GM19372 (cell line): Measurements from ENCODE around the gene ADIPOQ.
"Not testable (repeated sequence)": the region's sequence is repeated elsewhere in the genome, so short reads cannot be mapped to it uniquely, and the experiment has no call there.

Source experiments
- ATAC-seq: cut with Tn5 transposase; IDR thresholded peaks from one replicate; pipeline ENCODE4 v1.9.1; 2021; ENCODE audit warnings: mild to moderate bottlenecking, low read depth, moderate library complexity; ENCODE audit not compliant: unreplicated experiment

The ADIPOQ gene

DNA sequence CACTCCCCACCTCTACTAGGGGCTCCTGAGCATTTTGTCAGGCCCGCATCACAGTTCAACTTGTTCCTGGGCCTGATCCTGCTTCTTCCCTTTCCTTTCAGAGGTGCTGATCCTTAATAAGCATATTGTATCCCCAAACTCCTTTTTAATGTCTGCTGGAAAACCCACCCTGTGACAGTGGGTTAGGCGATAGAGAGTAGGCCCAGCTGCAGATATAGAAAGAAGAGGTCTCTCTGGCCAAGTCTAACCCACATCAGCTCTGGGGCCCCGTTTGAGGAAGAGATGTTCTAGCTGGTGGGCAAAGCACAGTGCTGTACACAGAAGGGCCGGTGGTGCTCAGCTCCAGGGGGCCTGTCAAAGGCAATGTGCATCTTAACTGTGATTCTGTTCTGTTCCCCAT lies 53.5 kb downstream of the ADIPOQ start:
- no peak for ATAC-seq

DNA sequence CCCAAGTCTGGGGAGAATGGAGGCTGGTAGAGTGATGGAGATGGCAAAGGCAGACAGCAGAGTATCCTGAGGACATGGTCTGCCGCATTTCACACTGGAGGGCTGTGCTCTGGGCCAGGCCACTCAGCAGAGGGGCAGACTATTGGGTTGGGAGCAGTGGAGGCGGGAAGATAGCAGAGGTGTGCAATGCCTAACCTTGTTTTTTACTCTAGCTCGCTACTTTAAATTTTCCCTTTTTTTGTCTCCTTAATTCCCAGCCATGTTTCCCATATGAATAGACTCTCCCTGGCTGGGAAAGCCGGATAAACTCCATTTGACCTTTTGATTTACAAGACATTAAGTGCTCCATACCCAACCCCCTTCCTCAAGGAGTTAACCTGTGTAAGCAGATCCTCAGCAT lies 54.4 kb downstream of the ADIPOQ start:
- no peak for ATAC-seq

DNA sequence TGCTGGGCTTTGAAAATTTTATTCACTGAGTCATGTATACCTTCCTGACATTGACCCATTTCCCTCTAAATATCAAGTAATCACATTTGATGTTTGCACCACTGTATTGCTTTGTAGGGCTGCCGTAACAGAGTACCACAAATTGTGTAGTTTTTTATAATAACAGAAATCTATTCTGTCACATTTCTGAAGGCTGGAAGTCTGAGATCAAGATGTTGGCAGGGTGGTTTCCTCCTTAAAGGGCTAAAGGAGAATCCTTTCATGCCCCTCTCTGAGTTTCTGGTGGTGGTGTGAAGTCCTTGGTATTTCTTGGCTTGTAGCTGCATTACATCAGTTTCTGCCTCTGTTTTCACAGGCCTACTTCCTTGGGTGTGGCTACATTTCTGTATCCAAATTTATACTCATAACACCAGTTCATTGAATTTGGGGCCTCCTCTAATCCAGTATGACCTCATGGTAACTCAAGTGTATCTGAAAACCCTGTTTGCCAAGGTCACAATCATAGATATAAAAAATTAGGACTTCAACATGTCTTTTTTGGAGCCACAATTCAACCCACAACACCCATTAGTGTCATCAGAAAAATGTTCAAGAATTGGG lies 58.7 kb downstream of the ADIPOQ start:
- no peak for ATAC-seq

DNA sequence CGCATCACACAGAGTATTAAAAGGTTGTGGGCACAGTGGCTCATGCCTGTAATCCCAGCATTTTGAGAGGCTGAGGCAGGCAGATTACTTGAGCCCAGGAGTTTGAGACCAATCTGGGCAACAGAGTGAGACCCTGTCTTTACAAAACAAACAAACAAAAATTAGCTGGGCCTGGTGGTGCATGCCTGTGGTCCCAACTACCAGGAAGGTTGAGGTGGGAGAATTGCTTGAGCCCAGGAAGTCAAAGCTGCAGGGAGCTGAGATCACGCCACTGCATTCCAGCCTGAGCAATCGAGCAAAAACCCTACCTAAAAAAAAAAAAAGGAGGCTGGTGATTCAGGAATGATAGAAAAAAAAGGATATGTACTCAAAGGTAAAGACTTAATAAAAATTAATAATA lies 59.6 kb downstream of the ADIPOQ start:
- no peak for ATAC-seq

DNA sequence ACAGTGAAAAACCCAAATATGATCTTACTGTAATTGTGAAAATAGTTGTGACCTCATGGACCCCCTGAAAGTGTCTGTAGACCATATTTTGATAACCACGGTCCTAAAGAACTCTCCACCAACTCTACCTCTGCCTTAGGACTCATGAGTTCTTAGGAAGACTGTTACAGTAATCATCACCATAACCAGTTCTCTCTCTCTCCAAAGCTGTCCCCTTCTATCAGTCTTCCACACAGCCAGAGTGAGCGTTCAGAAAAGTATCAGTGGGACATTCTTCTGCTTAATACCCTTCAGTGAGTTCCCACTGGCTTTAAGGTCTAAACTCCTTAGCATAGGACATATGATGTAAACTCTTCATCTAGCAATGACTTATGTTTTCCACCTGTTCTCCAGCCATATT lies 60.2 kb downstream of the ADIPOQ start:
- no peak for ATAC-seq

DNA sequence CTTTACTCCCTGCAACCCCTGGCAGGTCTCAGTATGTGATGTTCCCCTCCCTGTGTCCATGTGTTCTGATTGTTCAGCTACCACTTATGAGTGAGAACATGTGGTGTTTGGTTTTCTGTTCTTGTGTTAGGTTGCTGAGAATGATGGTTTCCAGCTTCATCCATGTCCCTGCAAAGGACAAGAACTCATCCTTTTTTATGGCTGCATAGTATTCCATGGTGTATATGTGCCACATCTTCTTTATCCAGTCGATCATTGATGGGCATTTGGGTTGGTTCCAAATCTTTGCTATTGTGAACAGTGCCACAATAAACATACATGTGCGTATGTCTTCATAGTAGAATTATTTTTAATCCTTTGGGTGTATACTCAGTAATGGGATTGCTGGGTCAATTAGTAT lies 61.2 kb downstream of the ADIPOQ start:
- ATAC-seq: not testable (repeated sequence)

DNA sequence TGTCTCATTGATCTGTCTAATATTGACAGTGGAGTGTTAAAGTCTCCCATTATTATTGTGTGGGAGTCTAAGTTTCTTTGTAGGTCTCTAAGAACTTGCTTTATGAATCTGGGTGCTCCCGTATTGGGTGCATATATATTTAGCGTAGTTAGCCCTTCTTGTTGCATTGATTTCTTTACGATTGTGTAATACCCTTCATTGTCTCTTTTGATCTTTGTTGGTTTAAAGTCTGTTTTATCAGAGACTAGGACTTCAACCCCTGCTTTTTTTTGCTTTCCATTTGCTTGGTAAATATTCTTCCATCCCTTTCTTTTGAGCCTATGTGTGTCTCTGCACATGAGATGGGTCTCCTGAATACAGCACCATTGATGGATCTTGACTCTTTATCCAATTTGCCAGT lies 64.6 kb downstream of the ADIPOQ start:
- ATAC-seq: not testable (repeated sequence)
